H9 (cell line): ENCODE data around the gene NAA25. TPM values are rescaled to one million over a fixed set of nuclear protein-coding genes. Genes with fewer than 3 reads are reported as not detected.

Experiments used
- DNase-seq: peaks from one replicate; pipeline ENCODE4 v3.0.0-alpha.2; 2017
- H2AFZ ChIP-seq: one replicate; pipeline ENCODE4 v1.6.1; 2013; ENCODE audit warnings: mild to moderate bottlenecking, low read length, control low read depth, moderate library complexity
- H2AK5ac ChIP-seq: 2 replicates; pipeline ENCODE4 v1.6.1; 2013; ENCODE audit warnings: low read length, control low read depth, mixed read lengths; ENCODE audit not compliant: insufficient read length
- H2BK120ac ChIP-seq: one replicate; pipeline ENCODE4 v1.6.1; 2013; ENCODE audit warnings: low read depth, mild to moderate bottlenecking, low read length, control low read depth, inconsistent platforms; ENCODE audit not compliant: poor library complexity, severe bottlenecking
- H2BK12ac ChIP-seq: 2 replicates; pipeline ENCODE4 v1.6.1; 2013; ENCODE audit warnings: low read length, control low read depth, mixed read lengths, low read depth; ENCODE audit not compliant: insufficient read length
- H2BK15ac ChIP-seq: 2 replicates; pipeline ENCODE4 v1.6.1; 2013; ENCODE audit warnings: low read depth, low read length, control low read depth
- H2BK20ac ChIP-seq: one replicate; pipeline ENCODE4 v1.6.1; 2013; ENCODE audit warnings: low read depth, mild to moderate bottlenecking, low read length, control low read depth, inconsistent platforms; ENCODE audit not compliant: poor library complexity, severe bottlenecking
- H2BK5ac ChIP-seq: 2 replicates; pipeline ENCODE4 v1.6.1; 2013; ENCODE audit warnings: low read length, control low read depth, mixed read lengths; ENCODE audit not compliant: insufficient read length
- H3K14ac ChIP-seq: 2 replicates; pipeline ENCODE4 v1.6.1; 2013; ENCODE audit warnings: low read length, control low read depth; ENCODE audit not compliant: insufficient read depth
- H3K18ac ChIP-seq: 2 replicates; pipeline ENCODE4 v1.6.1; 2013; ENCODE audit warnings: low read depth, mild to moderate bottlenecking, mixed read lengths, low read length, control low read depth; ENCODE audit not compliant: insufficient read length
- H3K23ac ChIP-seq: 2 replicates; pipeline ENCODE4 v1.6.1; 2013; ENCODE audit warnings: low read length, control low read depth, mixed read lengths, low read depth; ENCODE audit not compliant: insufficient read length
- H3K23me2 ChIP-seq: 2 replicates; pipeline ENCODE4 v1.6.1; 2013; ENCODE audit warnings: low read depth, mild to moderate bottlenecking, mixed read lengths, low read length, control low read depth; ENCODE audit not compliant: insufficient read length, poor library complexity, severe bottlenecking
- H3K27ac ChIP-seq: 2 replicates; pipeline ENCODE4 v1.5.1; 2013; ENCODE audit warnings: low read length, control low read depth, mixed read lengths, low read depth; ENCODE audit not compliant: insufficient read length
- H3K27me3 ChIP-seq: 2 replicates; pipeline ENCODE4 v1.6.1; 2013; ENCODE audit warnings: low read length, control low read depth, inconsistent platforms; ENCODE audit not compliant: insufficient read depth
- H3K4ac ChIP-seq: 2 replicates; pipeline ENCODE4 v1.6.1; 2013; ENCODE audit warnings: low read depth, mild to moderate bottlenecking, control low read depth, inconsistent platforms, low read length, moderate library complexity
- H3K4me1 ChIP-seq: 2 replicates; pipeline ENCODE4 v1.6.1; 2013; ENCODE audit warnings: low read length, control low read depth, inconsistent platforms; ENCODE audit not compliant: insufficient read depth
- H3K4me2 ChIP-seq: 2 replicates; pipeline ENCODE4 v1.6.1; 2013; ENCODE audit warnings: low read length, control low read depth, mixed read lengths; ENCODE audit not compliant: insufficient read length, insufficient read depth
- H3K56ac ChIP-seq: 2 replicates; pipeline ENCODE4 v1.6.1; 2013; ENCODE audit warnings: low read depth, mild to moderate bottlenecking, mixed read lengths, low read length, control low read depth; ENCODE audit not compliant: insufficient read length
- H3K79me1 ChIP-seq: 2 replicates; pipeline ENCODE4 v1.6.1; 2013; ENCODE audit warnings: low read depth, mild to moderate bottlenecking, moderate library complexity, low read length, control low read depth, inconsistent platforms; ENCODE audit not compliant: insufficient read depth, poor library complexity, severe bottlenecking
- H3K79me2 ChIP-seq: 2 replicates; pipeline ENCODE4 v1.6.1; 2013; ENCODE audit warnings: low read length, control low read depth, inconsistent platforms; ENCODE audit not compliant: insufficient read depth
- H3K9ac ChIP-seq: 2 replicates; pipeline ENCODE4 v1.6.1; 2013; ENCODE audit warnings: low read length, control low read depth, mixed read lengths; ENCODE audit not compliant: insufficient read length; ENCODE audit errors: extremely low read depth
- H3K9me3 ChIP-seq: one replicate; pipeline ENCODE4 v1.6.1; 2013; ENCODE audit warnings: low read depth, low read length, inconsistent platforms; ENCODE audit not compliant: control insufficient read depth
- H3T11ph ChIP-seq: one replicate; pipeline ENCODE4 v1.6.1; 2013; ENCODE audit warnings: mild to moderate bottlenecking, low read length, control low read depth, inconsistent platforms
- H4K20me1 ChIP-seq: one replicate; pipeline ENCODE4 v1.6.1; 2013; ENCODE audit not compliant: control insufficient read depth, insufficient read length, insufficient read depth
- H4K5ac ChIP-seq: 2 replicates; pipeline ENCODE4 v1.6.1; 2013; ENCODE audit warnings: low read depth, mild to moderate bottlenecking, mixed read lengths, low read length, control low read depth; ENCODE audit not compliant: insufficient read length
- H4K8ac ChIP-seq: replicated peaks from 2 replicates; pipeline ENCODE4 v1.6.1; 2013; ENCODE audit warnings: low read length, control low read depth, mixed read lengths, low read depth; ENCODE audit not compliant: insufficient read length
- H4K91ac ChIP-seq: 2 replicates; pipeline ENCODE4 v1.6.1; 2013; ENCODE audit warnings: low read depth, mild to moderate bottlenecking, moderate library complexity, mixed read lengths, low read length, control low read depth; ENCODE audit not compliant: insufficient read length
- H3K27ac Mint-ChIP-seq, 3 experiments: 2 replicates in 2 of 3; 3 replicates in 1 of 3; pipeline ENCODE4 v1.8.0; 2020 to 2021; ENCODE audit warnings: mixed read lengths in 3 of 3, mild to moderate bottlenecking in 1 of 3, moderate library complexity in 1 of 3
- H3K27me3 Mint-ChIP-seq: 2 replicates; pipeline ENCODE4 v1.8.0; 2021; ENCODE audit warnings: low read depth, mild to moderate bottlenecking, moderate library complexity, mixed read lengths
- H3K36me3 Mint-ChIP-seq, 3 experiments: 2 replicates in 2 of 3; 3 replicates in 1 of 3; pipeline ENCODE4 v1.8.0; 2020 to 2021; ENCODE audit warnings: low read depth in 3 of 3, mixed read lengths in 3 of 3; ENCODE audit not compliant: insufficient read depth in 1 of 3
- H3K4me1 Mint-ChIP-seq, 2 experiments: 2 replicates each; pipeline ENCODE4 v1.8.0; 2020; ENCODE audit warnings: mixed read lengths in 2 of 2
- H3K4me3 Mint-ChIP-seq, 2 experiments: 2 replicates in 1 of 2; 3 replicates in 1 of 2; pipeline ENCODE4 v1.8.0; 2020 to 2021; ENCODE audit warnings: mild to moderate bottlenecking in 2 of 2, mixed read lengths in 2 of 2, moderate library complexity in 1 of 2
- H3K9me3 Mint-ChIP-seq, 2 experiments: 2 replicates in 1 of 2; 3 replicates in 1 of 2; pipeline ENCODE4 v1.8.0; 2020; ENCODE audit warnings: mild to moderate bottlenecking in 2 of 2, mixed read lengths in 2 of 2, moderate library complexity in 1 of 2
- total RNA-seq: library from RNA; stranded (reverse); gene quantifications from 2 replicates; pipeline ENCODE4 v1.2.1, GENCODE V29; 2021
- TF ChIP-seq, protein P1 (sequence below): fragments of 200-600 bp; sonication (generic); conservative IDR thresholded peaks from 3 replicates; pipeline ENCODE4 v1.8.0; 2021; ENCODE audit warnings: antibody characterized with exemption, mild to moderate bottlenecking

The NAA25 gene
- total RNA-seq, 1 experiment from 2014 or later: 57.1 TPM

GRCh38 chr12:112001576-112001975 lies 107.0 kb downstream of the NAA25 start:
- H3K4ac ChIP-seq: no peak overlapping the region
- H2BK15ac ChIP-seq: no peak overlapping the region
- no peaks in the 10 kb centered on the region for H3K27me3 ChIP-seq
- H2AFZ ChIP-seq: no peak overlapping the region
- no peak for DNase-seq
- H2AK5ac ChIP-seq: no peak overlapping the region
- H2BK20ac ChIP-seq: no peak overlapping the region
- Mint-ChIP-seq H3K4me3 (no peak overlapping the region), H3K9me3 (no peaks in the 10 kb centered on the region), H3K27me3 (no peaks in the 10 kb centered on the region), H3K27ac (no peak overlapping the region), H3K36me3 (peaks cover 0 to 7% (median 4%) of the 10 kb centered on the region in 3 experiments; a peak in 4 of 7 replicates), H3K4me1 (peaks cover 10 to 12% of the 10 kb centered on the region in 2 experiments)
- no peaks in the 10 kb centered on the region for H3K79me2 ChIP-seq
- TF ChIP-seq, protein P1, sequence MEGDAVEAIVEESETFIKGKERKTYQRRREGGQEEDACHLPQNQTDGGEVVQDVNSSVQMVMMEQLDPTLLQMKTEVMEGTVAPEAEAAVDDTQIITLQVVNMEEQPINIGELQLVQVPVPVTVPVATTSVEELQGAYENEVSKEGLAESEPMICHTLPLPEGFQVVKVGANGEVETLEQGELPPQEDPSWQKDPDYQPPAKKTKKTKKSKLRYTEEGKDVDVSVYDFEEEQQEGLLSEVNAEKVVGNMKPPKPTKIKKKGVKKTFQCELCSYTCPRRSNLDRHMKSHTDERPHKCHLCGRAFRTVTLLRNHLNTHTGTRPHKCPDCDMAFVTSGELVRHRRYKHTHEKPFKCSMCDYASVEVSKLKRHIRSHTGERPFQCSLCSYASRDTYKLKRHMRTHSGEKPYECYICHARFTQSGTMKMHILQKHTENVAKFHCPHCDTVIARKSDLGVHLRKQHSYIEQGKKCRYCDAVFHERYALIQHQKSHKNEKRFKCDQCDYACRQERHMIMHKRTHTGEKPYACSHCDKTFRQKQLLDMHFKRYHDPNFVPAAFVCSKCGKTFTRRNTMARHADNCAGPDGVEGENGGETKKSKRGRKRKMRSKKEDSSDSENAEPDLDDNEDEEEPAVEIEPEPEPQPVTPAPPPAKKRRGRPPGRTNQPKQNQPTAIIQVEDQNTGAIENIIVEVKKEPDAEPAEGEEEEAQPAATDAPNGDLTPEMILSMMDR: no peak
- no peak overlapping the region for H3K9ac ChIP-seq
- H3T11ph ChIP-seq: no peak overlapping the region
- no peak overlapping the region for H2BK5ac ChIP-seq
- no peak overlapping the region for H2BK120ac ChIP-seq
- H3K79me1 ChIP-seq: no peaks in the 10 kb centered on the region
- no peak overlapping the region for H4K91ac ChIP-seq
- no peaks in the 10 kb centered on the region for H3K9me3 ChIP-seq
- no peaks in the 10 kb centered on the region for H4K20me1 ChIP-seq
- no peaks in the 10 kb centered on the region for H3K4me1 ChIP-seq
- no peak overlapping the region for H2BK12ac ChIP-seq
- H4K8ac ChIP-seq: no peak overlapping the region
- no peaks in the 10 kb centered on the region for H3K23me2 ChIP-seq
- no peak overlapping the region for H3K14ac ChIP-seq
- H3K4me2 ChIP-seq: no peak overlapping the region
- no peak overlapping the region for H3K56ac ChIP-seq
- H4K5ac ChIP-seq: no peak overlapping the region
- H3K18ac ChIP-seq: no peak overlapping the region
- H3K23ac ChIP-seq: no peak overlapping the region
- no peak overlapping the region for H3K27ac ChIP-seq
